HCT116 (cell line): Measurements from ENCODE around the gene LTBP1.

ENCODE experiments used
- CEBPB ChIP-seq: IDR thresholded peaks from 2 replicates; pipeline ENCODE4 v1.6.1; 2012; ENCODE audit warnings: low read depth
- CTCF ChIP-seq, 3 experiments: fragments of 200-600 bp in 1 of 3; sonication (generic) in 1 of 3; IDR thresholded peaks in 2 of 3; conservative IDR thresholded peaks in 1 of 3; 2 replicates each; pipeline ENCODE4 v1.5.1; 2012 to 2017; ENCODE audit warnings: low read depth in 2 of 3, low read length in 2 of 3, antibody characterized with exemption in 1 of 3, borderline replicate concordance in 1 of 3, control low read depth in 1 of 3, mild to moderate bottlenecking in 1 of 3, mixed read lengths in 1 of 3, mixed run types in 1 of 3, moderate library complexity in 1 of 3; ENCODE audit not compliant: insufficient read depth in 1 of 3
- ELF1 ChIP-seq: IDR thresholded peaks from 2 replicates; pipeline ENCODE4 v1.6.1; 2012; ENCODE audit warnings: low read depth, borderline replicate concordance
- EZH2 ChIP-seq: fragments of 200-600 bp; sonication (generic); IDR thresholded peaks from 2 replicates; pipeline ENCODE4 v1.6.1; 2017; ENCODE audit warnings: antibody characterized with exemption, mixed run types
- EZH2phosphoT487 ChIP-seq: fragments of 200-600 bp; IDR thresholded peaks from 2 replicates; pipeline ENCODE4 v1.6.1; 2018; ENCODE audit warnings: antibody characterized with exemption, borderline replicate concordance
- POLR2A ChIP-seq: IDR thresholded peaks from 2 replicates; pipeline ENCODE4 v1.7.0; 2011; ENCODE audit warnings: borderline replicate concordance; ENCODE audit not compliant: insufficient read depth, insufficient read length; ENCODE audit errors: extremely low read depth
- POLR2AphosphoS5 ChIP-seq: IDR thresholded peaks from 2 replicates; pipeline ENCODE4 v1.6.1; 2011; ENCODE audit warnings: mild to moderate bottlenecking, low read depth, low read length, moderate library complexity
- RAD21 ChIP-seq: IDR thresholded peaks from 2 replicates; pipeline ENCODE4 v1.6.1; 2012; ENCODE audit warnings: low read depth, mild to moderate bottlenecking
- SRF ChIP-seq: IDR thresholded peaks from 2 replicates; pipeline ENCODE4 v1.6.1; 2012; ENCODE audit warnings: low read depth
- TCF7L2 ChIP-seq: IDR thresholded peaks from 2 replicates; pipeline ENCODE4 v1.7.0; 2011; ENCODE audit warnings: borderline replicate concordance, inconsistent platforms; ENCODE audit not compliant: insufficient read depth, insufficient read length; ENCODE audit errors: extremely low read depth
- YY1 ChIP-seq: IDR thresholded peaks from 2 replicates; pipeline ENCODE4 v1.6.1; 2011; ENCODE audit warnings: low read length, low read depth, moderate library complexity, mild to moderate bottlenecking; ENCODE audit not compliant: insufficient replicate concordance; ENCODE audit errors: extremely low read depth
- TF ChIP-seq, protein P1 (sequence below): IDR thresholded peaks from 2 replicates; pipeline ENCODE4 v1.6.1; 2012
- TF ChIP-seq, protein P2 (sequence below): IDR thresholded peaks from 2 replicates; pipeline ENCODE4 v1.6.1; 2012; ENCODE audit warnings: low read depth

DNA sequence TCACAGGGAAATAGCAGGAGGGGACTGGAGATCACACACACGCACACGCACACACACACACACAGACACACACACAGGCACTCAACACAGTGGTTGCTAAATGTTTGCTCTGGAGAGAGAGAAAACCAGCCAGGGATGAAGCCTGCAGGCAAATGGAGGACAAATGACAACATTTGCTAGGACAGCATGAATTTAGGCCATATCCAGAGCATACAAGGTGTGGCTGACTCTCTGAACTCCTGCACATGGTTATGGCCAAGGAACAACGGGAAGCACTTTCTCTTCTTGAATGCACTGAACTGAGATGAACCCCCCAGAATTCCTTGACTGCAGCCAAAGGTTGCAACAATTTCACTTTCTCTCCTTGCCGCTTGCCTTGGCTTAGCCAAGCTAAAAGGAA lies 299.7 kb downstream of the LTBP1 start:
- TF ChIP-seq CTCF (IDR thresholded peaks at IDR 0.05 in 2 of 3, conservative IDR thresholded peaks at IDR 0.05 in 1 of 3; ENCODE audit: borderline replicate concordance in 1 of 3, insufficient read depth in 1 of 3, low read depth in 2 of 3, low read length in 2 of 3) (no peak), CEBPB (no peak), POLR2A (no peak), RAD21 (no peak), POLR2AphosphoS5 (no peak), EZH2phosphoT487 (no peak), TCF7L2 (no peak), ELF1 (no peak), EZH2 (no peak), YY1 (no peak), SRF (no peak)
- TF ChIP-seq, protein P1, sequence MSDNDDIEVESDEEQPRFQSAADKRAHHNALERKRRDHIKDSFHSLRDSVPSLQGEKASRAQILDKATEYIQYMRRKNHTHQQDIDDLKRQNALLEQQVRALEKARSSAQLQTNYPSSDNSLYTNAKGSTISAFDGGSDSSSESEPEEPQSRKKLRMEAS = no peak
- TF ChIP-seq, protein P2, sequence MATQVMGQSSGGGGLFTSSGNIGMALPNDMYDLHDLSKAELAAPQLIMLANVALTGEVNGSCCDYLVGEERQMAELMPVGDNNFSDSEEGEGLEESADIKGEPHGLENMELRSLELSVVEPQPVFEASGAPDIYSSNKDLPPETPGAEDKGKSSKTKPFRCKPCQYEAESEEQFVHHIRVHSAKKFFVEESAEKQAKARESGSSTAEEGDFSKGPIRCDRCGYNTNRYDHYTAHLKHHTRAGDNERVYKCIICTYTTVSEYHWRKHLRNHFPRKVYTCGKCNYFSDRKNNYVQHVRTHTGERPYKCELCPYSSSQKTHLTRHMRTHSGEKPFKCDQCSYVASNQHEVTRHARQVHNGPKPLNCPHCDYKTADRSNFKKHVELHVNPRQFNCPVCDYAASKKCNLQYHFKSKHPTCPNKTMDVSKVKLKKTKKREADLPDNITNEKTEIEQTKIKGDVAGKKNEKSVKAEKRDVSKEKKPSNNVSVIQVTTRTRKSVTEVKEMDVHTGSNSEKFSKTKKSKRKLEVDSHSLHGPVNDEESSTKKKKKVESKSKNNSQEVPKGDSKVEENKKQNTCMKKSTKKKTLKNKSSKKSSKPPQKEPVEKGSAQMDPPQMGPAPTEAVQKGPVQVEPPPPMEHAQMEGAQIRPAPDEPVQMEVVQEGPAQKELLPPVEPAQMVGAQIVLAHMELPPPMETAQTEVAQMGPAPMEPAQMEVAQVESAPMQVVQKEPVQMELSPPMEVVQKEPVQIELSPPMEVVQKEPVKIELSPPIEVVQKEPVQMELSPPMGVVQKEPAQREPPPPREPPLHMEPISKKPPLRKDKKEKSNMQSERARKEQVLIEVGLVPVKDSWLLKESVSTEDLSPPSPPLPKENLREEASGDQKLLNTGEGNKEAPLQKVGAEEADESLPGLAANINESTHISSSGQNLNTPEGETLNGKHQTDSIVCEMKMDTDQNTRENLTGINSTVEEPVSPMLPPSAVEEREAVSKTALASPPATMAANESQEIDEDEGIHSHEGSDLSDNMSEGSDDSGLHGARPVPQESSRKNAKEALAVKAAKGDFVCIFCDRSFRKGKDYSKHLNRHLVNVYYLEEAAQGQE = no peak
